HepG2 (cell line): Measurements from ENCODE around the gene THRA.

Experiments used
- ATF3 ChIP-seq: sonication (generic); formaldehyde crosslinking; IDR thresholded peaks from 2 replicates; pipeline ENCODE4 v1.4.0; 2020; ENCODE audit warnings: missing genetic modification reagents
- CTCF ChIP-seq: sonication (generic); formaldehyde crosslinking; IDR thresholded peaks from 2 replicates; pipeline ENCODE4 v1.5.0; 2020; ENCODE audit warnings: mild to moderate bottlenecking, missing genetic modification reagents, moderate library complexity
- ETV5 ChIP-seq: IDR thresholded peaks from 2 replicates; pipeline ENCODE4 v1.6.1; 2018; ENCODE audit warnings: missing biosample characterization, missing genetic modification reagents, inconsistent platforms, borderline replicate concordance
- FOSL1 ChIP-seq: sonication (generic); formaldehyde crosslinking; IDR thresholded peaks from 2 replicates; pipeline ENCODE4 v1.9.0; 2021; ENCODE audit warnings: missing genetic modification reagents, borderline replicate concordance
- FOXM1 ChIP-seq: sonication (generic); formaldehyde crosslinking; IDR thresholded peaks from 2 replicates; pipeline ENCODE4 v1.5.0; 2020; ENCODE audit warnings: missing genetic modification reagents
- KDM4B ChIP-seq: sonication (generic); formaldehyde crosslinking; IDR thresholded peaks from 2 replicates; pipeline ENCODE4 v1.4.0; 2020; ENCODE audit warnings: missing genetic modification reagents
- NFE2L1 ChIP-seq: sonication (generic); formaldehyde crosslinking; IDR thresholded peaks from 2 replicates; pipeline ENCODE4 v1.4.0; 2020; ENCODE audit warnings: missing genetic modification reagents, mild to moderate bottlenecking, borderline replicate concordance
- POLR2AphosphoS5 ChIP-seq: IDR thresholded peaks from 2 replicates; pipeline ENCODE4 v1.6.1; 2012; ENCODE audit warnings: low read depth, low read length
- SIX4 ChIP-seq: sonication (generic); formaldehyde crosslinking; IDR thresholded peaks from 2 replicates; pipeline ENCODE4 v1.4.0; 2020; ENCODE audit warnings: missing genetic modification reagents
- YY1 ChIP-seq: IDR thresholded peaks from 2 replicates; pipeline ENCODE4 v1.6.1; 2011; ENCODE audit warnings: low read length, low read depth, moderate library complexity, mild to moderate bottlenecking; ENCODE audit not compliant: insufficient read depth, insufficient replicate concordance
- TF ChIP-seq, protein P1 (sequence below): sonication (generic); formaldehyde crosslinking; IDR thresholded peaks from 2 replicates; pipeline ENCODE4 v1.8.1; 2023; ENCODE audit warnings: mild to moderate bottlenecking, inconsistent platforms, moderate library complexity, missing genetic modification reagents, borderline replicate concordance
- TF ChIP-seq, protein P2 (sequence below): sonication (generic); formaldehyde crosslinking; IDR thresholded peaks from 2 replicates; pipeline ENCODE4 v1.8.0; 2022; ENCODE audit warnings: missing genetic modification reagents, mild to moderate bottlenecking, moderate library complexity, borderline replicate concordance

DNA sequence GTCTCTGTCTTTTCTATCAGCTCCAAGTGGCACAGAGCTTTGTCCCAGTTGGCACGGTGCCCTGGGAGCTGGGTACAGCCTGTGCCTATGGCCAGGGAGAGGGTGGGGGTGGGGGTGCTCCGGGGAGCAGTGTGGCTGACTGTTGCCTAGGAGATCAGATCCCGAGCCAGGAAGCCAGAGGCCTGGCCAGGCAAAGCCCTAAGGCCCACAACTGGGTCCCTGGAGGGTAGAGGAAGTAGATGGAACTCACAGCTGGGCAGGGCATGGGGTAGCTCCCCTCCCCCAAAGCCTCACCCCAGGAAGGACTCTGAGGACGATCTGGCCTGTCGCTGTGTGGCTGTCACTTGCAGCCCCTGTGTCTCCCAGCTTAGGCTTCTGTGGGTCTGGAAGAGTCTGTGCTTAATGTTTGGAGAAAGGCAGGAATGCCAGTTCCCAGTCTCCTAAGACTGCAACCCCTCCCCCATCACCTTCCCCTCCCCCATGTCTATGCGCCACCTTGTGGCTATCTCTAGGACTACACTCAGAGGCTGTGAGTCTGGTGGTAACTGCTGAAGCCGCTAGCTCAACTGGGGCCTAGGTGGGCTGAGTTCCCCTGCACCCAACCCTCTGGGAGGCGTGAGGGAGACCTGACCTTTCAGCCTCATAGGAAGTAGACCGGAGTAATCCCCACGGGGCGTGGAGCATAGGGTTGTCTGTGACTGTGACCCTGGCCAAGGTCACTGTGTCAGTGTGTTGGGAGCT lies 12.6 kb downstream of the THRA start:
- TF ChIP-seq SIX4 (no peak), CTCF (CRISPR knock-in tag) (peak; percentile 97), ATF3 (CRISPR knock-in tag) (no peak), ETV5 (CRISPR knock-in tag) (peak; percentile 56; the same call in 1 of the 2 replicates), KDM4B (CRISPR knock-in tag) (no peak; the same call in 1 of the 2 replicates), YY1 (peak; percentile 48), FOSL1 (no peak), NFE2L1 (no peak), FOXM1 (CRISPR knock-in tag) (no peak), POLR2AphosphoS5 (no peak)
- TF ChIP-seq, protein P1, sequence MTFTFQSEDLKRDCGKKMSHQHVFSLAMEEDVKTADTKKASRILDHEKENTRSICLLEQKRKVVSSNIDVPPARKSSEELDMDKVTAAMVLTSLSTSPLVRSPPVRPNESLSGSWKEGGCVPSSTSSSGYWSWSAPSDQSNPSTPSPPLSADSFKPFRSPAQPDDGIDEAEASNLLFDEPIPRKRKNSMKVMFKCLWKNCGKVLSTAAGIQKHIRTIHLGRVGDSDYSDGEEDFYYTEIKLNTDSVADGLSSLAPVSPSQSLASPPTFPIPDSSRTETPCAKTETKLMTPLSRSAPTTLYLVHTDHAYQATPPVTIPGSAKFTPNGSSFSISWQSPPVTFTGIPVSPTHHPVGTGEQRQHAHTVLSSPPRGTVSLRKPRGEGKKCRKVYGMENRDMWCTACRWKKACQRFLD (CRISPR knock-in tag) = no peak
- TF ChIP-seq, protein P2, sequence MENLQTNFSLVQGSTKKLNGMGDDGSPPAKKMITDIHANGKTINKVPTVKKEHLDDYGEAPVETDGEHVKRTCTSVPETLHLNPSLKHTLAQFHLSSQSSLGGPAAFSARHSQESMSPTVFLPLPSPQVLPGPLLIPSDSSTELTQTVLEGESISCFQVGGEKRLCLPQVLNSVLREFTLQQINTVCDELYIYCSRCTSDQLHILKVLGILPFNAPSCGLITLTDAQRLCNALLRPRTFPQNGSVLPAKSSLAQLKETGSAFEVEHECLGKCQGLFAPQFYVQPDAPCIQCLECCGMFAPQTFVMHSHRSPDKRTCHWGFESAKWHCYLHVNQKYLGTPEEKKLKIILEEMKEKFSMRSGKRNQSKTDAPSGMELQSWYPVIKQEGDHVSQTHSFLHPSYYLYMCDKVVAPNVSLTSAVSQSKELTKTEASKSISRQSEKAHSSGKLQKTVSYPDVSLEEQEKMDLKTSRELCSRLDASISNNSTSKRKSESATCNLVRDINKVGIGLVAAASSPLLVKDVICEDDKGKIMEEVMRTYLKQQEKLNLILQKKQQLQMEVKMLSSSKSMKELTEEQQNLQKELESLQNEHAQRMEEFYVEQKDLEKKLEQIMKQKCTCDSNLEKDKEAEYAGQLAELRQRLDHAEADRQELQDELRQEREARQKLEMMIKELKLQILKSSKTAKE (CRISPR knock-in tag) = peak; percentile 86
